CD14-positive monocyte (primary cell): ENCODE results near the gene LRRC25. TPM values are rescaled to one million over a fixed set of nuclear protein-coding genes. Genes with fewer than 3 reads are reported as not detected.

ENCODE experiments used
- DNase-seq, 3 donors: peaks; one replicate each; pipeline ENCODE4 v3.0.0-alpha.2; 2011 to 2022
- H2AFZ ChIP-seq: 2 replicates; pipeline ENCODE4 v1.6.0; 2012; ENCODE audit warnings: mild to moderate bottlenecking, low read depth, low read length, inconsistent platforms; ENCODE audit not compliant: insufficient read depth, poor library complexity, severe bottlenecking
- H3K27ac ChIP-seq, 2 donors: 1 replicate in 1 of 2; 2 replicates in 1 of 2; pipeline ENCODE4 v1.5.1; 2012 to 2013; ENCODE audit warnings: low read length in 2 of 2, control low read depth in 1 of 2, inconsistent platforms in 1 of 2, low read depth in 1 of 2, mild to moderate bottlenecking in 1 of 2
- H3K27me3 ChIP-seq, 2 donors: one replicate each; pipeline versions ENCODE4 v1.6.0 to v1.6.1; 2011 to 2013; ENCODE audit warnings: low read length in 2 of 2; ENCODE audit not compliant: control insufficient read depth in 2 of 2, insufficient read depth in 2 of 2
- H3K36me3 ChIP-seq, 2 donors: replicated peaks in 1 of 2; 1 replicate in 1 of 2; 2 replicates in 1 of 2; pipeline versions ENCODE4 v1.5.1 to v1.6.1; 2012 to 2013; ENCODE audit warnings: low read length in 2 of 2, control low read depth in 1 of 2, inconsistent platforms in 1 of 2, mild to moderate bottlenecking in 1 of 2; ENCODE audit not compliant: insufficient read depth in 2 of 2, control insufficient read depth in 1 of 2
- H3K4me1 ChIP-seq, 2 donors: 1 replicate in 1 of 2; 2 replicates in 1 of 2; pipeline versions ENCODE4 v1.5.1 to v1.6.1; 2012 to 2013; ENCODE audit warnings: low read length in 2 of 2, control low read depth in 1 of 2, inconsistent platforms in 1 of 2, mild to moderate bottlenecking in 1 of 2, moderate library complexity in 1 of 2; ENCODE audit not compliant: insufficient read depth in 2 of 2, control insufficient read depth in 1 of 2
- H3K4me2 ChIP-seq: replicated peaks from 2 replicates; pipeline ENCODE3; 2012; ENCODE audit warnings: low read length, moderate library complexity, mild to moderate bottlenecking; ENCODE audit not compliant: poor library complexity, severe bottlenecking; ENCODE audit errors: extremely low read depth
- H3K4me3 ChIP-seq, 3 experiments: fragments of 200-600 bp in 1 of 3; sonication (generic) in 1 of 3; replicated peaks in 1 of 3; 1 replicate in 2 of 3; 2 replicates in 1 of 3; pipeline ENCODE4 v1.5.1; 2011 to 2013; ENCODE audit warnings: low read length in 3 of 3, mild to moderate bottlenecking in 3 of 3, control low read depth in 2 of 3, low read depth in 2 of 3, inconsistent platforms in 1 of 3, moderate library complexity in 1 of 3
- H3K79me2 ChIP-seq: 2 replicates; pipeline ENCODE4 v1.6.0; 2012; ENCODE audit warnings: mild to moderate bottlenecking, control low read depth, inconsistent platforms, low read length, moderate library complexity; ENCODE audit not compliant: insufficient read depth
- H3K9ac ChIP-seq: 2 replicates; pipeline ENCODE4 v1.6.0; 2017; ENCODE audit warnings: low read length, mild to moderate bottlenecking; ENCODE audit not compliant: insufficient read depth, poor library complexity, severe bottlenecking
- H3K9me3 ChIP-seq, 2 donors: replicated peaks in 1 of 2; 1 replicate in 1 of 2; 2 replicates in 1 of 2; pipeline versions ENCODE4 v1.5.1 to v1.6.1; 2012 to 2013; ENCODE audit warnings: low read length in 2 of 2, control low read depth in 1 of 2; ENCODE audit not compliant: control insufficient read depth in 1 of 2, insufficient read depth in 1 of 2
- H4K20me1 ChIP-seq: 2 replicates; pipeline ENCODE4 v1.6.0; 2012; ENCODE audit warnings: mild to moderate bottlenecking, low read length, control low read depth, moderate library complexity; ENCODE audit not compliant: insufficient read depth
- H3K27ac Mint-ChIP-seq, 7 donors: one replicate each; pipeline ENCODE4 v1.8.0; 2020; ENCODE audit warnings: mild to moderate bottlenecking in 7 of 7, mixed read lengths in 7 of 7, moderate library complexity in 6 of 7, inconsistent platforms in 2 of 7
- H3K27me3 Mint-ChIP-seq, 3 donors: one replicate each; pipeline ENCODE4 v1.8.0; 2021 to 2022; ENCODE audit warnings: low read depth in 3 of 3, mild to moderate bottlenecking in 3 of 3, mixed read lengths in 3 of 3, moderate library complexity in 3 of 3, inconsistent platforms in 1 of 3
- H3K36me3 Mint-ChIP-seq, 2 donors: one replicate each; pipeline ENCODE4 v1.8.0; 2020; ENCODE audit warnings: mixed read lengths in 2 of 2, inconsistent platforms in 1 of 2, mild to moderate bottlenecking in 1 of 2
- H3K4me1 Mint-ChIP-seq: one replicate; pipeline ENCODE4 v1.8.0; 2020; ENCODE audit warnings: mild to moderate bottlenecking, mixed read lengths
- H3K4me3 Mint-ChIP-seq, 2 donors: one replicate each; pipeline ENCODE4 v1.8.0; 2020; ENCODE audit warnings: mild to moderate bottlenecking in 2 of 2, mixed read lengths in 2 of 2, moderate library complexity in 1 of 2
- H3K9me3 Mint-ChIP-seq, 7 donors: one replicate each; pipeline ENCODE4 v1.8.0; 2020 to 2022; ENCODE audit warnings: mixed read lengths in 7 of 7, mild to moderate bottlenecking in 6 of 7, moderate library complexity in 6 of 7, inconsistent platforms in 2 of 7
- WGBS: methylation state at CpG from one replicate; pipeline ENCODE4 v1.1.5; 2013; ENCODE audit warnings: missing lambda C conversion rate; ENCODE audit not compliant: insufficient coverage; 5-methylcytosine and 5-hydroxymethylcytosine counted together
- intact Hi-C, 2 donors: fragments of 100-400 bp; cut with micrococcal nuclease; formaldehyde crosslinking; loops; one replicate each; pipeline versions ENCODE4 v1.15.0 to v1.15.1; 2023
- polyA plus RNA-seq, 3 donors: library from polyadenylated mRNA; depleted of rRNA in 1 of 3; unstranded in 2 of 3; stranded (reverse) in 1 of 3; fragments of 300-500 nt in 2 of 3; fragments of >200 nt in 1 of 3; fragmentation: Illumina TruSeq in 2 of 3; gene quantifications; 1 replicate in 2 of 3; 2 replicates in 1 of 3; pipeline ENCODE4 v1.2.3, GENCODE V29; 2012 to 2021
- TF ChIP-seq, protein P1 (sequence below): fragments of 200-600 bp; IDR thresholded peaks from one replicate; pipeline ENCODE4 v1.8.0; 2022; ENCODE audit warnings: antibody characterized with exemption, mild to moderate bottlenecking

LRRC25 gene
- polyA plus RNA-seq, 3 donors, result 173 to 581 (median 416) TPM

DNA sequence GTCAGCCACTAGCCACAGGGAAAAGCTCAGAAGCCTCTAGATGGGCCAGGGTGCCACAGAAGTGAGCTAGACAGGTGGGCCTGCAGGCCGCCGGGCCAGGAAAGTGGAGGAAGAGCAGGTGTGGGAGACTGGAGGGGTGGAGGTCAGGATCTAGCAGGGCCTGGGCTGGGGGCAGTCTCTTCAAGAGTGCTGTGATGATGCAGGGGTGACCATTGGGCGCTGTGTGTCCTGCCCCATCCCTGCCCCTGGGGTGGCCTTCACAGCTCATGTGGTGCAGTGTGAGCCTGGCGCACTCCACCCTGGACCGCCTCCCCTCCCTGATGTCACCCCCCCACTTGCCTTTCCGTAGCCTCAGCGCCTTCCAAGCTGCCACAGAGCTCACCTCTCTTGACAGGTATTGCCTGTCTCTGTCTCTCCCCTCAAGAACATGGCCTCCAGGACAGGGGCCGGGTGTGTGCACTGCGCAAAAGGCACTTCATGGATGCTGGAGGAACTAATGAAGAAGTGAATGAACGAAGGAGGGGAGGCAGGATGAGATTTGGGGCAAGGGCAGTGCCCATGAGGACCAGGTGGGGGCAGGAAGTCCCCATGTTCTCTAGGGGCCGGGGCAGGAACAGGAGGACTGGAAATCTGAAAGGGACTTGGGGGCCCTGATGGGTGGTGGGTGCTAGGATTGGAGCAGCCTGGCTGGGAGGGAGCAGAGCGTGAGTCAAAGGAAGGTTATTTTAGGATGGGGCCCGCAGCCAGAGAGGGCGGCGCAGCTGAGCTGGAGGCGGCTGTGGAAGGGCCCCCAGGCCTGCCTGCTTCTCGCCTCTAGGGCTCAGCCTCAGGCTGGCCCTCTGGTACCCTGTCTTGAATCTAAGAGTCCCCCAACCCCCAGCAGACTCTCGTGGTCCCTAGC is 28.3 kb upstream of the LRRC25 start:
- peaks cover 27 to 41% of the 10 kb centered on the region in 2 donors for H3K4me1 ChIP-seq
- no peak overlapping the region for H3K4me2 ChIP-seq
- no peaks in the 10 kb centered on the region for H3K27me3 ChIP-seq
- no peak for DNase-seq
- no peaks in the 10 kb centered on the region for H3K9me3 ChIP-seq
- Mint-ChIP-seq H3K4me3 (no peak overlapping the region), H3K27ac (peak overlapping the region in 3 of 7 donors; percentile 16 to 67 (median 54)), H3K4me1 (peaks cover 40% of the 10 kb centered on the region), H3K27me3 (peaks cover 0 to 6% (median 2%) of the 10 kb centered on the region in 3 donors), H3K36me3 (peaks cover 8 to 36% of the 10 kb centered on the region in 2 donors), H3K9me3 (no peaks in the 10 kb centered on the region)
- no peak overlapping the region for H2AFZ ChIP-seq
- 67% methylated on average over 9 of the region's 18 CpGs for WGBS
- TF ChIP-seq, protein P1, sequence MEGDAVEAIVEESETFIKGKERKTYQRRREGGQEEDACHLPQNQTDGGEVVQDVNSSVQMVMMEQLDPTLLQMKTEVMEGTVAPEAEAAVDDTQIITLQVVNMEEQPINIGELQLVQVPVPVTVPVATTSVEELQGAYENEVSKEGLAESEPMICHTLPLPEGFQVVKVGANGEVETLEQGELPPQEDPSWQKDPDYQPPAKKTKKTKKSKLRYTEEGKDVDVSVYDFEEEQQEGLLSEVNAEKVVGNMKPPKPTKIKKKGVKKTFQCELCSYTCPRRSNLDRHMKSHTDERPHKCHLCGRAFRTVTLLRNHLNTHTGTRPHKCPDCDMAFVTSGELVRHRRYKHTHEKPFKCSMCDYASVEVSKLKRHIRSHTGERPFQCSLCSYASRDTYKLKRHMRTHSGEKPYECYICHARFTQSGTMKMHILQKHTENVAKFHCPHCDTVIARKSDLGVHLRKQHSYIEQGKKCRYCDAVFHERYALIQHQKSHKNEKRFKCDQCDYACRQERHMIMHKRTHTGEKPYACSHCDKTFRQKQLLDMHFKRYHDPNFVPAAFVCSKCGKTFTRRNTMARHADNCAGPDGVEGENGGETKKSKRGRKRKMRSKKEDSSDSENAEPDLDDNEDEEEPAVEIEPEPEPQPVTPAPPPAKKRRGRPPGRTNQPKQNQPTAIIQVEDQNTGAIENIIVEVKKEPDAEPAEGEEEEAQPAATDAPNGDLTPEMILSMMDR, result no peak
- no peak overlapping the region for H3K4me3 ChIP-seq
- no peak overlapping the region for H3K9ac ChIP-seq
- H3K79me2 ChIP-seq, result peaks cover 51% of the 10 kb centered on the region
- intact Hi-C loops, result no loop called here
- no peak overlapping the region for H3K27ac ChIP-seq
- peaks cover 100% of the 10 kb centered on the region for H4K20me1 ChIP-seq
- H3K36me3 ChIP-seq, result no peaks in the 10 kb centered on the region

DNA sequence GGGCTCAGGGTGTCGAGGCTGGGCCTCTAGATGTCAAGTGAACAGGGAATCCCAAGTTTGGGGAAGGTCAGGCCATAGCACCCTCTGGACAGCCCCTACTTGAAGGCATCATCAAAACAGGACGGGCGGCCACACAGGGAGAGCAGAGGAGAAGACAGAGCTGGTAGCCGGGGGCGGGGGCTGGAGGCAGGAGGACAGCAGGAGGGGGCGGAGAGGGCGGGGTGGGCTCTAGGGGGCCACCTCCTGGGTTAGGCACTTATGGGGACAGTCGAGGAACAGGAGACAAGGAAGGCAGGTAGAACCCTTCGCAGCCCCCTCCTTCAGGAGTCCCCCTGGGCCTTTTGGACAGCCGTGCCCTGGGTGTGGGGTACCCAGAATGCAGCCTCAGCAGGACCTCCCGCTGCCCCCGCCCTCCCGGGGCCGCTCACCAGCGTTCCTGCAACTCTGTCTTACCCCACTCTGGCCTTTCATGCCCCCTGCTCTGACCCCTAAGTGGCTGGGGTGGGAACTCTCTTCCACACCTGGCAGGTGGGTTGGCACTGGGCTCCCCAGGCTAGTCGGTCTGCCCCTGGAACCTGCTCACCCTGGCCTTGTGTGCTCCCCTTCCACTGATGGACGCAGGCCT is 27.6 kb upstream of the LRRC25 start:
- Histone ChIP-seq H3K4me1 (peaks cover 35 to 47% of the 10 kb centered on the region in 2 donors), H3K27me3 (no peaks in the 10 kb centered on the region), H3K4me2 (no peak overlapping the region), H2AFZ (no peak overlapping the region), H3K9me3 (no peaks in the 10 kb centered on the region), H3K79me2 (peaks cover 54% of the 10 kb centered on the region), H3K36me3 (no peaks in the 10 kb centered on the region), H3K27ac (no peak overlapping the region), H3K9ac (no peak overlapping the region), H3K4me3 (no peak overlapping the region), H4K20me1 (peaks cover 100% of the 10 kb centered on the region)
- intact Hi-C loops, result no loop called here
- H3K4me3 Mint-ChIP-seq, result no peak overlapping the region
- TF ChIP-seq, protein P1, result no peak
- peaks cover 45% of the 10 kb centered on the region for H3K4me1 Mint-ChIP-seq
- DNase-seq, result no peak
- peaks cover 0 to 6% (median 2%) of the 10 kb centered on the region in 3 donors for H3K27me3 Mint-ChIP-seq
- 97% methylated on average over 10 of the region's 17 CpGs for WGBS
- H3K27ac Mint-ChIP-seq, result peak overlapping the region in 1 of 7 donors; percentile 54
- H3K36me3 Mint-ChIP-seq, result peaks cover 7 to 30% of the 10 kb centered on the region in 2 donors
- H3K9me3 Mint-ChIP-seq, result peaks cover 0 to under 1% (median 0%) of the 10 kb centered on the region in 7 donors
